ENCODE results near the gene ZNF407.
A peak's percentile ranks its signal among the peaks of the same experiment; 100 is the strongest.
"Not testable (repeated sequence)": the region's sequence is repeated elsewhere in the genome, so short reads cannot be mapped to it uniquely, and the experiment has no call there.

Gene ZNF407

DNA sequence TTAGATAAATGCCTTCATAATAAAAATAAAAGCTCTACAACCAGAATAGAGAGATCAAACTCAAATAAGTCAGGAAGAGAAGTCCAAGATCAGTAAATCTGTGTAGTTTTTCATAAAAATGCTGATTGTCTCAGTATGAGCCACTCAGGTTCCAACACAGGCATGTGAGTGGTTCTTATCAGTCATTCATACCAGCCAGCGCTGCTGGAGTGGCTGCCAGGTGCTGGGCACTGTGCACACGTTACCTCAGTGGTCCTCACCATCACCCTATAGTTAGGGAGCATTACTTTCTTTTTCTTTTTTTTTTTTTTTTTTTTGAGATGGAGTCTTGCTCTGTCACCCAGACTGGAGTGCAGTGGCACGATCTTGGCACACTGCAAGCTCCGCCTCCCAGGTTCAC lies 39.6 kb upstream of the ZNF407 start:
- Histone ChIP-seq H3K4me1 (ENCODE audit: control extremely low read depth in 1 of 4, control insufficient read depth in 4 of 4, insufficient read depth in 4 of 4, low read length in 3 of 4) (no peaks in the 10 kb centered on the region), H3K36me3 (ENCODE audit: control insufficient read depth in 4 of 4, insufficient read depth in 4 of 4, low read length in 3 of 4) (no peaks in the 10 kb centered on the region), H3K4me3 (ENCODE audit: control insufficient read depth in 1 of 7, extremely low read depth in 1 of 7, insufficient read depth in 4 of 7, low read depth in 2 of 7, low read length in 6 of 7) (no peak overlapping the region), H3K9me3 (ENCODE audit: control extremely low read depth in 1 of 5, control insufficient read depth in 4 of 5, insufficient read depth in 2 of 5, low read depth in 1 of 5, low read length in 4 of 5) (no peaks in the 10 kb centered on the region), H3K27ac (ENCODE audit: insufficient read depth in 1 of 2, low read depth in 1 of 2, low read length in 2 of 2, poor library complexity in 1 of 2, severe bottlenecking in 2 of 2) (no peak overlapping the region), H3K27me3 (replicated peaks in 2 of 5; ENCODE audit: control insufficient read depth in 4 of 5, insufficient read depth in 5 of 5, low read length in 4 of 5) (peaks cover 0 to 11% (median 1%) of the 10 kb centered on the region in 5 experiments)
- ChIA-PET POLR2A (no interaction called here), CTCF (no interaction called here)
- WGBS (ENCODE audit: insufficient coverage): no CpG with 5 or more reads among the region's 4 CpGs
- no peak for DNase-seq

GRCh38 chr18:74562131-74562730 lies 35.4 kb upstream of the ZNF407 start:
- H3K27me3 ChIP-seq (replicated peaks in 2 of 5; ENCODE audit: control insufficient read depth in 4 of 5, insufficient read depth in 5 of 5, low read length in 4 of 5): peaks cover 0 to 6% (median 1%) of the 10 kb centered on the region in 5 experiments
- no peaks in the 10 kb centered on the region for H3K4me1 ChIP-seq (ENCODE audit: control extremely low read depth in 1 of 4, control insufficient read depth in 4 of 4, insufficient read depth in 4 of 4, low read length in 3 of 4)
- 94% methylated on average over 3 of the region's 4 CpGs for WGBS (ENCODE audit: insufficient coverage)
- CTCF ChIA-PET: interaction anchor here (1.3 kb wide), 1 partner anchor 10 kb away, joined by 5 read pairs; no protein-coding TSS in a partner anchor
- no peak overlapping the region for H3K4me3 ChIP-seq (ENCODE audit: control insufficient read depth in 1 of 7, extremely low read depth in 1 of 7, insufficient read depth in 4 of 7, low read depth in 2 of 7, low read length in 6 of 7)
- no peaks in the 10 kb centered on the region for H3K36me3 ChIP-seq (ENCODE audit: control insufficient read depth in 4 of 4, insufficient read depth in 4 of 4, low read length in 3 of 4)
- no peak for DNase-seq
- POLR2A ChIA-PET: no interaction called here
- no peak overlapping the region for H3K27ac ChIP-seq (ENCODE audit: insufficient read depth in 1 of 2, low read depth in 1 of 2, low read length in 2 of 2, poor library complexity in 1 of 2, severe bottlenecking in 2 of 2)
- peaks cover 0 to 3% (median 0%) of the 10 kb centered on the region in 5 experiments for H3K9me3 ChIP-seq (ENCODE audit: control extremely low read depth in 1 of 5, control insufficient read depth in 4 of 5, insufficient read depth in 2 of 5, low read depth in 1 of 5, low read length in 4 of 5)

GRCh38 chr18:74562775-74563174 lies 34.9 kb upstream of the ZNF407 start:
- Histone ChIP-seq H3K4me3 (ENCODE audit: control insufficient read depth in 1 of 7, extremely low read depth in 1 of 7, insufficient read depth in 4 of 7, low read depth in 2 of 7, low read length in 6 of 7) (no peak overlapping the region), H3K27ac (ENCODE audit: insufficient read depth in 1 of 2, low read depth in 1 of 2, low read length in 2 of 2, poor library complexity in 1 of 2, severe bottlenecking in 2 of 2) (no peak overlapping the region), H3K27me3 (replicated peaks in 2 of 5; ENCODE audit: control insufficient read depth in 4 of 5, insufficient read depth in 5 of 5, low read length in 4 of 5) (peaks cover 0 to 6% (median 1%) of the 10 kb centered on the region in 5 experiments), H3K9me3 (ENCODE audit: control extremely low read depth in 1 of 5, control insufficient read depth in 4 of 5, insufficient read depth in 2 of 5, low read depth in 1 of 5, low read length in 4 of 5) (peaks cover 0 to 3% (median 0%) of the 10 kb centered on the region in 5 experiments), H3K4me1 (ENCODE audit: control extremely low read depth in 1 of 4, control insufficient read depth in 4 of 4, insufficient read depth in 4 of 4, low read length in 3 of 4) (peaks cover 0 to 1% (median 0%) of the 10 kb centered on the region in 4 experiments), H3K36me3 (ENCODE audit: control insufficient read depth in 4 of 4, insufficient read depth in 4 of 4, low read length in 3 of 4) (no peaks in the 10 kb centered on the region)
- 98% methylated on average over 4 of the region's 4 CpGs for WGBS (ENCODE audit: insufficient coverage)
- POLR2A ChIA-PET: no interaction called here
- no peak for DNase-seq
- CTCF ChIA-PET: no interaction called here

DNA sequence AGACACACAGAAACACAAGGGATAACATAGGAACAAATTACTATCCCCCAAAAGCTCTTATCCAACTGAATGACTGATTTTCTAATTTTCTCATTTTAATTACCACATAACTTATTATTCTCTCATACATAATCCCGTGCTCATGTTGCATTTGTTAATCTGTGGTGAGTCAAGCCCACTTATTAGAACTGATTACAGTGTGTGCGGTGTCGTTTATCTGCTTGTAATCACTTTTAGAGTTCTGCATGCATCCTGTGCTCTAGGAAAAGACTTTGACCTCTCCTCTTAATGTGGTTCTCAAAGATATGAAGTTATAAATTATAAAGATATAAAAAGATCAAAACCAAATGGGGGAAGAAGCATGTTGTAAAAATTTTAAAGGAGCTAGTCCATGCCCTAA lies 33.7 kb upstream of the ZNF407 start:
- POLR2A ChIA-PET: no interaction called here
- no CpG with 5 or more reads among the region's 3 CpGs for WGBS (ENCODE audit: insufficient coverage)

DNA sequence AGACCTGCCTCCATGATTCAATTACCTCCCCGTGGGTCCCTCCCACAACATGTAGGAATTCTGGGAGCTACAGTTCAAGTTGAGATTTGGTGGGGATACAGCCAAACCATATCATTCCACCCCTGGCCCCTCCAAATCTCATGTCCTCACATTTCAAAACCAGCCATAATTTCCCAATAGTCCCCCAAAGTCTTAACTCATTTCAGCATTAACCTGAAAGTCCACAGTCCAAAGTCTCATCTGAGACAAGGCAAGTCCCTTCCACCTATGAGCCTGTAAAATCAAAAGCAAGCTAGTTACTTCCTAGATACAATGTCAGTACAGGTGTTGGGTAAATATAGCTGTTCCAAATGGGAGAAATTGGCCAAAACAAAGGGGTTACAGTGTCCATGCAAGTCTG lies 32.5 kb upstream of the ZNF407 start:
- H3K36me3 ChIP-seq (ENCODE audit: control insufficient read depth in 4 of 4, insufficient read depth in 4 of 4, low read length in 3 of 4); H3K4me3 ChIP-seq (ENCODE audit: control insufficient read depth in 1 of 7, extremely low read depth in 1 of 7, insufficient read depth in 4 of 7, low read depth in 2 of 7, low read length in 6 of 7); H3K27me3 ChIP-seq (replicated peaks in 2 of 5; ENCODE audit: control insufficient read depth in 4 of 5, insufficient read depth in 5 of 5, low read length in 4 of 5); DNase-seq; POLR2A ChIA-PET; H3K9me3 ChIP-seq (ENCODE audit: control extremely low read depth in 1 of 5, control insufficient read depth in 4 of 5, insufficient read depth in 2 of 5, low read depth in 1 of 5, low read length in 4 of 5); H3K27ac ChIP-seq (ENCODE audit: insufficient read depth in 1 of 2, low read depth in 1 of 2, low read length in 2 of 2, poor library complexity in 1 of 2, severe bottlenecking in 2 of 2); H3K4me1 ChIP-seq (ENCODE audit: control extremely low read depth in 1 of 4, control insufficient read depth in 4 of 4, insufficient read depth in 4 of 4, low read length in 3 of 4): not testable (repeated sequence)
- WGBS (ENCODE audit: insufficient coverage): no CpG with 5 or more reads among the region's 1 CpG
- CTCF ChIA-PET: interaction anchor here (0.6 to 1.6 kb wide), 3 partner anchors 9 to 72 kb away, joined by 3 to 6 read pairs (median 3); no protein-coding TSS in a partner anchor

More for the DNA sequence above, 33.7 kb upstream of the ZNF407 start:
- peaks cover 0 to 5% (median 2%) of the 10 kb centered on the region in 5 experiments for H3K27me3 ChIP-seq (replicated peaks in 2 of 5; ENCODE audit: control insufficient read depth in 4 of 5, insufficient read depth in 5 of 5, low read length in 4 of 5)
- peaks cover 0 to 3% (median 0%) of the 10 kb centered on the region in 5 experiments for H3K9me3 ChIP-seq (ENCODE audit: control extremely low read depth in 1 of 5, control insufficient read depth in 4 of 5, insufficient read depth in 2 of 5, low read depth in 1 of 5, low read length in 4 of 5)
- CTCF ChIA-PET: interaction anchor here (0.6 to 1.1 kb wide), 3 partner anchors 70 to 222 kb away, joined by 3 read pairs; no protein-coding TSS in a partner anchor
- peak; percentile 35 to 74 (median 55) for DNase-seq
- H3K36me3 ChIP-seq (ENCODE audit: control insufficient read depth in 4 of 4, insufficient read depth in 4 of 4, low read length in 3 of 4): no peaks in the 10 kb centered on the region
- H3K4me3 ChIP-seq (ENCODE audit: control insufficient read depth in 1 of 7, extremely low read depth in 1 of 7, insufficient read depth in 4 of 7, low read depth in 2 of 7, low read length in 6 of 7): no peak overlapping the region
- H3K27ac ChIP-seq (ENCODE audit: insufficient read depth in 1 of 2, low read depth in 1 of 2, low read length in 2 of 2, poor library complexity in 1 of 2, severe bottlenecking in 2 of 2): no peak overlapping the region
- H3K4me1 ChIP-seq (ENCODE audit: control extremely low read depth in 1 of 4, control insufficient read depth in 4 of 4, insufficient read depth in 4 of 4, low read length in 3 of 4): peaks cover 0 to 5% (median 0%) of the 10 kb centered on the region in 4 experiments

DNA sequence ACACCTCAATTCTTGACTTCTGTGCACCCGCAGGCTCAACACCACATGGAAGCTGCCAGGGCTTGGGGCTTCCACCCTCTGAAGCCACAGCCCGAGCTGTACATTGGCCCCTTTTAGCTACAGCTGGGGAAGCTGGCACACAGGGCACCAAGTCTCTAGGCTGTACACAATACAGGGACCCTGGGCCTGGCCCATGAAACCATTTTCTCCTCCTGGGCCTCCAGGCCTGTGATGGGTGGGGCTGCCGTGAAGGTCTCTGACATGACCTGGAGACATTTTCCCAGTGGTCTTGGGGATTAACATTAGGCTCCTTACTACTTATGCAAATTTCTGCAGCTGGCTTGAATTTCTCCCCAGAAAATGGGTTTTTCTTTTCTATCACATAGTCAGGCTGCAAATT lies 31.7 kb upstream of the ZNF407 start:
- H3K4me3 ChIP-seq (ENCODE audit: control insufficient read depth in 1 of 7, extremely low read depth in 1 of 7, insufficient read depth in 4 of 7, low read depth in 2 of 7, low read length in 6 of 7); H3K9me3 ChIP-seq (ENCODE audit: control extremely low read depth in 1 of 5, control insufficient read depth in 4 of 5, insufficient read depth in 2 of 5, low read depth in 1 of 5, low read length in 4 of 5); DNase-seq; POLR2A ChIA-PET; H3K27me3 ChIP-seq (replicated peaks in 2 of 5; ENCODE audit: control insufficient read depth in 4 of 5, insufficient read depth in 5 of 5, low read length in 4 of 5); H3K36me3 ChIP-seq (ENCODE audit: control insufficient read depth in 4 of 4, insufficient read depth in 4 of 4, low read length in 3 of 4); H3K27ac ChIP-seq (ENCODE audit: insufficient read depth in 1 of 2, low read depth in 1 of 2, low read length in 2 of 2, poor library complexity in 1 of 2, severe bottlenecking in 2 of 2); H3K4me1 ChIP-seq (ENCODE audit: control extremely low read depth in 1 of 4, control insufficient read depth in 4 of 4, insufficient read depth in 4 of 4, low read length in 3 of 4): not testable (repeated sequence)
- 86% methylated on average over 1 of the region's 3 CpGs for WGBS (ENCODE audit: insufficient coverage)
- CTCF ChIA-PET: interaction anchor here (1.2 to 1.6 kb wide), 2 partner anchors 14 to 72 kb away, joined by 3 to 6 read pairs; no protein-coding TSS in a partner anchor

DNA sequence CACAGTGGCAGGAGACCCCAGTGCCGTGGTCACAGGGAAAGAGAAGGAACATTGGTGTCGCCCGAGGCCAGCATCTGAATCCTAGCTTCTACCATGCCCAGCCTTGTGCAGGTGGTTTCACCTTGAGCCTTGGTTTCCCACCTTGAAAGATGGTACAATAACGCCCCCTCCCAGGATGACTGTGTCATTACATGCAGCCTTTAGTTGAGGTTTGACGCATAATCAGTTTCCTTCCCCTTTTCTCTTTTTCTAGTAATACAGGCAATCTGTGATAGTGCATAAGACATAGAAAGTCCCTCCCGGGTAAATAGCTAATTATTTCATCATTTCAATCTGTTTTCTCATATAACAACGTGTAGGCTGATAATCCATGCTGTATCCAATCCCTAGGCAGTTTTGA lies 29.8 kb upstream of the ZNF407 start:
- POLR2A ChIA-PET: no interaction called here
- Histone ChIP-seq H3K27me3 (replicated peaks in 2 of 5; ENCODE audit: control insufficient read depth in 4 of 5, insufficient read depth in 5 of 5, low read length in 4 of 5) (peaks cover 0 to 10% (median 0%) of the 10 kb centered on the region in 5 experiments), H3K36me3 (ENCODE audit: control insufficient read depth in 4 of 4, insufficient read depth in 4 of 4, low read length in 3 of 4) (no peaks in the 10 kb centered on the region), H3K4me3 (ENCODE audit: control insufficient read depth in 1 of 7, extremely low read depth in 1 of 7, insufficient read depth in 4 of 7, low read depth in 2 of 7, low read length in 6 of 7) (no peak overlapping the region), H3K27ac (ENCODE audit: insufficient read depth in 1 of 2, low read depth in 1 of 2, low read length in 2 of 2, poor library complexity in 1 of 2, severe bottlenecking in 2 of 2) (no peak overlapping the region), H3K9me3 (ENCODE audit: control extremely low read depth in 1 of 5, control insufficient read depth in 4 of 5, insufficient read depth in 2 of 5, low read depth in 1 of 5, low read length in 4 of 5) (peaks cover 0 to 3% (median 0%) of the 10 kb centered on the region in 5 experiments), H3K4me1 (ENCODE audit: control extremely low read depth in 1 of 4, control insufficient read depth in 4 of 4, insufficient read depth in 4 of 4, low read length in 3 of 4) (peaks cover 0 to 5% (median 0%) of the 10 kb centered on the region in 4 experiments)
- DNase-seq: peak; percentile 52 to 81 (median 78)
- WGBS (ENCODE audit: insufficient coverage): 33% methylated on average over 3 of the region's 7 CpGs
- CTCF ChIA-PET: interaction anchor here (1.0 to 2.5 kb wide), 9 partner anchors 9 to 214 kb away, joined by 3 to 10 read pairs (median 5); no protein-coding TSS in a partner anchor
